ENCODE measurements around the gene ARCN1. TPM values are rescaled to one million over a fixed set of nuclear protein-coding genes. Genes with fewer than 3 reads are reported as not detected.
A peak's percentile ranks its signal among the peaks of the same experiment; 100 is the strongest.

Gene ARCN1
- total RNA-seq, 2 experiments from 2014 or later, result 51.0 to 98.9 TPM

DNA sequence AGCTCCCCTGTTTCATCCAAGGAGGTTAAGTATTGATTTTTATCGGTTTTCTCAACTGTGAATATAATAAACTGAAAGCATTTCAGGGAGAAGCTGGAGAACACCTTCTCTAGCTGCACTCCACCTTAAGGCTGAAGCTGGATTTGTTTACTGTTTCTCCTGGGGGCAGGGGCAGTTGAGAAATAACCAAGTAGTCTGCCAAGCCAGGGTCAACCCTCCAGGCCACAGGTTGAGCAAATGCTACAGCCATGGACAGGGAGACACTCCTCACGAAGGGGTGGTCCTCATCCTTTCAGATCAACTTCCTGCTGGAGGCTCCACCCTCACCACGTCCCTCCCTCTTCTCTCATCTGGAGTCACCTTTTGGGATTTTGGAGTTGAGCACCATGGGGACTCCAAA is 45.1 kb upstream of the ARCN1 start, which contains the start of gene TTC36:
TSS of gene TTC36 (plus strand) at position 366 of the 400 bp plus-strand sequence. CDS start at position 387, 21 bp downstream.
- Histone ChIP-seq H2AFZ (ENCODE audit: low read length) (no peak within 1 kb of the TSS), H3K9me2 (ENCODE audit: insufficient read depth, low read length) (no peaks in the 10 kb centered on the region), H3K36me3 (ENCODE audit: insufficient read depth, low read length) (peaks cover 44% of the 10 kb centered on the region), H3K27ac (ENCODE audit: low read depth, low read length, poor library complexity, severe bottlenecking) (no peak within 1 kb of the TSS), H4K20me1 (ENCODE audit: insufficient read depth, low read length) (no peaks in the 10 kb centered on the region), H3K9me3 (ENCODE audit: low read length) (no peaks in the 10 kb centered on the region), H3K4me2 (ENCODE audit: low read length) (no peak within 1 kb of the TSS), H3K4me3 (ENCODE audit: low read depth, low read length, poor library complexity, severe bottlenecking) (no peak within 1 kb of the TSS), H3K79me2 (ENCODE audit: insufficient read depth, low read depth, low read length) (no peaks in the 10 kb centered on the region), H3K4me1 (ENCODE audit: insufficient read depth, low read length, poor library complexity, severe bottlenecking) (peaks cover 14% of the 10 kb centered on the region)
- ChIA-PET POLR2A (interaction anchor here (1.0 to 1.4 kb wide), 3 partner anchors 18 to 85 kb away, joined by 3 to 7 read pairs (median 4); no protein-coding TSS in a partner anchor), CTCF (ENCODE audit: unreplicated experiment) (no interaction called here)
- intact Hi-C loops (cut with micrococcal nuclease; ENCODE audit: unreplicated experiment), result no loop called here
- no peak for DNase-seq (ENCODE audit: low spot score)
- no TSS peak for BruUV-seq (replicated peaks)
- TF ChIP-seq EZH2phosphoT487 (IDR thresholded peaks at IDR 0.05; ENCODE audit: borderline replicate concordance, low read depth, low read length), result no peak

DNA sequence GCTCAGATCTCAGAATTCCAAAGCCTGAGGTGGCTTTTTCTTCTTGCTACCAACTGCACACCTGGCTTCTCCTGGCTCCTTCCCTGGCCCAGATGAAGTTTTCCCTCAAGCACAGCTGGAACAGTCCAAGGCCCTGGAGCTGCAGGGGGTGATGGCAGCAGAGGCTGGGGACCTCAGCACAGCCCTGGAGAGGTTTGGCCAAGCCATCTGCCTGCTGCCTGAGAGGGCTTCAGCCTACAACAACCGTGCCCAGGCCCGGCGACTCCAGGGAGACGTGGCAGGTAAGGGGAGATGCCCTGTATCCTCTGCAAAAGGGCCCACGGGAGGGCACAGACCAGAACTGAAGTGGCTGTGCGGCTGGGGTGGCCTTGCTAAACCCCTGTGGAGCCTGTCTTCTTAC is 43.7 kb upstream of the ARCN1 start:
- H4K20me1 ChIP-seq (ENCODE audit: insufficient read depth, low read length), result no peaks in the 10 kb centered on the region
- H3K4me2 ChIP-seq (ENCODE audit: low read length), result no peak overlapping the region
- DNase-seq (ENCODE audit: low spot score), result no peak
- H3K4me1 ChIP-seq (ENCODE audit: insufficient read depth, low read length, poor library complexity, severe bottlenecking), result peaks cover 14% of the 10 kb centered on the region
- ChIA-PET CTCF (ENCODE audit: unreplicated experiment) (no interaction called here), POLR2A (no interaction called here)
- no peak overlapping the region for H3K4me3 ChIP-seq (ENCODE audit: low read depth, low read length, poor library complexity, severe bottlenecking)
- no peak overlapping the region for H3K27ac ChIP-seq (ENCODE audit: low read depth, low read length, poor library complexity, severe bottlenecking)
- no peaks in the 10 kb centered on the region for H3K9me3 ChIP-seq (ENCODE audit: low read length)
- BruUV-seq (replicated peaks), result no TSS peak
- H3K36me3 ChIP-seq (ENCODE audit: insufficient read depth, low read length), result peaks cover 30% of the 10 kb centered on the region
- TF ChIP-seq, protein P1, sequence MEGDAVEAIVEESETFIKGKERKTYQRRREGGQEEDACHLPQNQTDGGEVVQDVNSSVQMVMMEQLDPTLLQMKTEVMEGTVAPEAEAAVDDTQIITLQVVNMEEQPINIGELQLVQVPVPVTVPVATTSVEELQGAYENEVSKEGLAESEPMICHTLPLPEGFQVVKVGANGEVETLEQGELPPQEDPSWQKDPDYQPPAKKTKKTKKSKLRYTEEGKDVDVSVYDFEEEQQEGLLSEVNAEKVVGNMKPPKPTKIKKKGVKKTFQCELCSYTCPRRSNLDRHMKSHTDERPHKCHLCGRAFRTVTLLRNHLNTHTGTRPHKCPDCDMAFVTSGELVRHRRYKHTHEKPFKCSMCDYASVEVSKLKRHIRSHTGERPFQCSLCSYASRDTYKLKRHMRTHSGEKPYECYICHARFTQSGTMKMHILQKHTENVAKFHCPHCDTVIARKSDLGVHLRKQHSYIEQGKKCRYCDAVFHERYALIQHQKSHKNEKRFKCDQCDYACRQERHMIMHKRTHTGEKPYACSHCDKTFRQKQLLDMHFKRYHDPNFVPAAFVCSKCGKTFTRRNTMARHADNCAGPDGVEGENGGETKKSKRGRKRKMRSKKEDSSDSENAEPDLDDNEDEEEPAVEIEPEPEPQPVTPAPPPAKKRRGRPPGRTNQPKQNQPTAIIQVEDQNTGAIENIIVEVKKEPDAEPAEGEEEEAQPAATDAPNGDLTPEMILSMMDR (conservative IDR thresholded peaks at IDR 0.05; ENCODE audit: low read length), result no peak
- no peak for TF ChIP-seq EZH2phosphoT487 (IDR thresholded peaks at IDR 0.05; ENCODE audit: borderline replicate concordance, low read depth, low read length)
- no peak overlapping the region for H2AFZ ChIP-seq (ENCODE audit: low read length)
- intact Hi-C loops (cut with micrococcal nuclease; ENCODE audit: unreplicated experiment), result no loop called here
- no peaks in the 10 kb centered on the region for H3K79me2 ChIP-seq (ENCODE audit: insufficient read depth, low read depth, low read length)
- no peaks in the 10 kb centered on the region for H3K9me2 ChIP-seq (ENCODE audit: insufficient read depth, low read length)

DNA sequence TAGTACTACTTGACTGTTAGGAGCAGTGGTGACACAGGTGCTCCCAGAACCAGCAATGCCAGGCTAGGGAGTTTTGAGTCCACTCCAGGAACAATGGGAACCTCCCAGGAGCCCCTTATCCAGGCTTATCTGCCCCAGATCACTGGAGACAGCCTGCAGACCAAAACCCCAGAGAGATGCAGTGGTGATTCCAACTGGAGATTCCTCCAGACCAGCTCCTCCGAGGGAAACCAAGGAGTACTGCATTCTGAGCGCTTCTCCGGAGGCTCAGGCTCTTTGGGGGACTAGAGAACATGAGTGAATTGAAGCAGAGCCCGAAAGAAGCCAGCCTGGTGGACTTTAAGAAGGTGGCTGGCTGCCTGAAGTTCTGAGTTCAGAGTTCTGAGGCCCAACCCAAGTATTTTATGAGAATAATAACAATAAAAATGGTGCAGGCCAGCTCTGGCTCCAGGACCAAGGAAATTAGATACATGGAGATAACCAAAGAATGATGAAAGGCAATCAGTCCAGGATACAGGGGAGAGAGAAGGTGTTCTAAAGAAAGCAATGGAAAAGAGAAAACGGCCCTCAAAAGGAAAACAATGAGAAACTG is 42.5 kb upstream of the ARCN1 start:
- H3K9me3 ChIP-seq (ENCODE audit: low read length), result no peaks in the 10 kb centered on the region
- CTCF ChIA-PET (ENCODE audit: unreplicated experiment), result no interaction called here
- H3K9me2 ChIP-seq (ENCODE audit: insufficient read depth, low read length), result no peaks in the 10 kb centered on the region
- no peaks in the 10 kb centered on the region for H3K79me2 ChIP-seq (ENCODE audit: insufficient read depth, low read depth, low read length)
- no peak overlapping the region for H3K27ac ChIP-seq (ENCODE audit: low read depth, low read length, poor library complexity, severe bottlenecking)
- H3K4me2 ChIP-seq (ENCODE audit: low read length), result peak overlapping the region; percentile 93
- no peak for TF ChIP-seq EZH2phosphoT487 (IDR thresholded peaks at IDR 0.05; ENCODE audit: borderline replicate concordance, low read depth, low read length)
- TF ChIP-seq, protein P1 (conservative IDR thresholded peaks at IDR 0.05; ENCODE audit: low read length), result no peak
- peak overlapping the region; percentile 86; the same call in 1 of the 2 replicates for H2AFZ ChIP-seq (ENCODE audit: low read length)
- POLR2A ChIA-PET, result interaction anchor here (0.7 kb wide), 1 partner anchor 19 kb away, joined by 3 read pairs; no protein-coding TSS in a partner anchor
- DNase-seq (ENCODE audit: low spot score), result no peak
- intact Hi-C loops (cut with micrococcal nuclease; ENCODE audit: unreplicated experiment), result no loop called here
- H3K4me3 ChIP-seq (ENCODE audit: low read depth, low read length, poor library complexity, severe bottlenecking), result peak overlapping the region; percentile 90
- H4K20me1 ChIP-seq (ENCODE audit: insufficient read depth, low read length), result no peaks in the 10 kb centered on the region
- peaks cover 14% of the 10 kb centered on the region for H3K4me1 ChIP-seq (ENCODE audit: insufficient read depth, low read length, poor library complexity, severe bottlenecking)
- H3K36me3 ChIP-seq (ENCODE audit: insufficient read depth, low read length), result peaks cover 18% of the 10 kb centered on the region; the same call in 1 of the 2 replicates
- TSS peak; percentile 67 for BruUV-seq (replicated peaks)

All from OCI-LY7 (cell line).